Osteocyte (in vitro differentiated cells): Measurements from ENCODE around the gene SCGB1C2. TPM values are rescaled to one million over a fixed set of nuclear protein-coding genes. Genes with fewer than 3 reads are reported as not detected.

ENCODE experiments used
- DNase-seq: peaks from one replicate; pipeline ENCODE4 v3.0.0; 2021; ENCODE audit warnings: mixed read lengths; ENCODE audit not compliant: unreplicated experiment; ENCODE audit errors: extremely low spot score
- H3K27ac Mint-ChIP-seq: one replicate; pipeline ENCODE4 v1.8.0; 2021; ENCODE audit warnings: mild to moderate bottlenecking, mixed read lengths; ENCODE audit not compliant: unreplicated experiment
- H3K27me3 Mint-ChIP-seq: one replicate; pipeline ENCODE4 v1.8.0; 2021; ENCODE audit warnings: mixed read lengths; ENCODE audit not compliant: unreplicated experiment
- H3K36me3 Mint-ChIP-seq: one replicate; pipeline ENCODE4 v1.8.0; 2021; ENCODE audit warnings: mixed read lengths; ENCODE audit not compliant: unreplicated experiment
- H3K4me1 Mint-ChIP-seq: one replicate; pipeline ENCODE4 v1.8.0; 2021; ENCODE audit warnings: mixed read lengths; ENCODE audit not compliant: unreplicated experiment
- H3K4me3 Mint-ChIP-seq: one replicate; pipeline ENCODE4 v1.8.0; 2021; ENCODE audit warnings: mild to moderate bottlenecking, moderate library complexity, mixed read lengths; ENCODE audit not compliant: unreplicated experiment
- H3K9me3 Mint-ChIP-seq: one replicate; pipeline ENCODE4 v1.8.0; 2021; ENCODE audit warnings: mixed read lengths; ENCODE audit not compliant: unreplicated experiment
- total RNA-seq: library from RNA; stranded (reverse); gene quantifications from 2 replicates; pipeline ENCODE4 v1.2.1, GENCODE V29; 2021
- TF ChIP-seq, protein P1 (sequence below): fragments of 200-600 bp; sonication (generic); IDR thresholded peaks from 2 replicates; pipeline ENCODE4 v1.5.0; 2021; ENCODE audit warnings: antibody characterized with exemption, mild to moderate bottlenecking, moderate library complexity

Gene SCGB1C2
- total RNA-seq, 1 donor from 2014 or later = not detected

DNA sequence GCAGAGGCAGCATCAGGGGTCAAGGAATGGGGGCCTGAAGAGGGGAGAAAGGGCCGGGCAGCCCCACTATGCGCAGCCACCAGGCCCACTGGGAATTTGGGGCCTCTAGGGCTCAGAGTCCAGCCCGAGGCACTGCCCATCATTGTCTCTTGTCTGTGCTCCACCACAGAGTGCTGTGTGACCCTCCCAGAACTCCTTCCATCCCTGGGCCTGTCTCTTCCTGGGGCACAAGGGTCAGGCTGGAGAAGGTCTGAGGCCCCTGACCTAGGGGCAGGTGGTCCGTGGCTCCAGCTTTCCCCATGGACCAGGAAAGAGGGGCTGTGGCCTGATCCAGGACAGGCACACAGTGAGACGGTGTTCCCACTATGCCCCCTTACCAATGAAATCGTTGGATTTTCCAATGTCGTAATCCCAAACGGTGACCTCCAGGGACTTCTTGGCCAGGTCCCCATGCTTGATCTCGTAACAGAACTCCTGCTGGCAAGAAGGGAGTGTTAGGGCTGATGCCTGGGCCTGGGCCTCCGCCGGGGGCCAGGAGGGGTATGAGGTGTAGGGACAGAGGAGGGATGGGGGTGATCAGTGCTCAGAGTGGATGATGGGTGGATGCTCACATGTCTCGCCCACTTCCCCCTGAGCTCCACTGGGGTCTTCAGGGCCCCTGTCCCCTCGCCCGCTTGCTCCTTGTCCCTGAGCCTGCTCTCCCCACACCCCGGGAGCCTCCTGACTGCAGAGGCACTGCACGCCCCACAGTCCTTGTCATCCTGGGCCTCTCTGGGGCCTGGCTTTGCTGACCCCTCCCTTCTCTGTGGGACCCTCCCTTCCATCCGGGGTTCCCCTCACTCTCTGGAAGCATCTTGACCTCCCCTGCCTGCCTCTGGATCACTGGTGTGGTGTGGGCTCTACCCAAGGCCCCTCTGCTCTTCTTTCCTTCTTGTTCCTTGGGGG, 10.7 kb downstream of the SCGB1C2 start:
- peak; percentile 76 for DNase-seq
- H3K9me3 Mint-ChIP-seq = no peaks in the 10 kb centered on the region
- H3K27me3 Mint-ChIP-seq = peaks cover 18% of the 10 kb centered on the region
- H3K27ac Mint-ChIP-seq = no peak overlapping the region
- H3K4me1 Mint-ChIP-seq = peaks cover 2% of the 10 kb centered on the region
- no peak overlapping the region for H3K4me3 Mint-ChIP-seq
- TF ChIP-seq, protein P1, sequence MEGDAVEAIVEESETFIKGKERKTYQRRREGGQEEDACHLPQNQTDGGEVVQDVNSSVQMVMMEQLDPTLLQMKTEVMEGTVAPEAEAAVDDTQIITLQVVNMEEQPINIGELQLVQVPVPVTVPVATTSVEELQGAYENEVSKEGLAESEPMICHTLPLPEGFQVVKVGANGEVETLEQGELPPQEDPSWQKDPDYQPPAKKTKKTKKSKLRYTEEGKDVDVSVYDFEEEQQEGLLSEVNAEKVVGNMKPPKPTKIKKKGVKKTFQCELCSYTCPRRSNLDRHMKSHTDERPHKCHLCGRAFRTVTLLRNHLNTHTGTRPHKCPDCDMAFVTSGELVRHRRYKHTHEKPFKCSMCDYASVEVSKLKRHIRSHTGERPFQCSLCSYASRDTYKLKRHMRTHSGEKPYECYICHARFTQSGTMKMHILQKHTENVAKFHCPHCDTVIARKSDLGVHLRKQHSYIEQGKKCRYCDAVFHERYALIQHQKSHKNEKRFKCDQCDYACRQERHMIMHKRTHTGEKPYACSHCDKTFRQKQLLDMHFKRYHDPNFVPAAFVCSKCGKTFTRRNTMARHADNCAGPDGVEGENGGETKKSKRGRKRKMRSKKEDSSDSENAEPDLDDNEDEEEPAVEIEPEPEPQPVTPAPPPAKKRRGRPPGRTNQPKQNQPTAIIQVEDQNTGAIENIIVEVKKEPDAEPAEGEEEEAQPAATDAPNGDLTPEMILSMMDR = no peak
- H3K36me3 Mint-ChIP-seq = no peaks in the 10 kb centered on the region

DNA sequence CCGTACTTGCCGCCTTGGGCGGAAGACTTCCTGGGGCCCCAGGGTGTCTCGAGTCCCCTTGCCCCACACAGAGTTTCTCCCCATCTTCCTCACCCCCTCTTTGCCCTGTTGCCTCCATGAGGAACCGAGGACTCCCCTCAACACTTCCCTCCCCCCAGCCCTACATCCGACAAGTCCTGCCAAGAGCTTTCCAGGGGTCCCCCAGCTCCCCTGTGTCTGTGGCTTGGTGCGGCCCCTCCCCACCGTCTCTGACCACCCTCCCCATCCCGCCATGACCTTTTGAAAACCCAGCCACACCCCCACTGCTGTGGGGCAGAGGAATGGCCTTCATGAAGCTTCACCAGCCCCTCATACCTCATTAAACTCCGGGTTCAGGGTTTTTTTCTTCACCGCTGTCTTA, 11.4 kb downstream of the SCGB1C2 start:
- H3K27me3 Mint-ChIP-seq = peaks cover 18% of the 10 kb centered on the region
- DNase-seq = no peak
- H3K4me1 Mint-ChIP-seq = no peaks in the 10 kb centered on the region
- H3K27ac Mint-ChIP-seq = no peak overlapping the region
- H3K36me3 Mint-ChIP-seq = no peaks in the 10 kb centered on the region
- TF ChIP-seq, protein P1 = no peak
- H3K9me3 Mint-ChIP-seq = no peaks in the 10 kb centered on the region
- H3K4me3 Mint-ChIP-seq = no peak overlapping the region

DNA sequence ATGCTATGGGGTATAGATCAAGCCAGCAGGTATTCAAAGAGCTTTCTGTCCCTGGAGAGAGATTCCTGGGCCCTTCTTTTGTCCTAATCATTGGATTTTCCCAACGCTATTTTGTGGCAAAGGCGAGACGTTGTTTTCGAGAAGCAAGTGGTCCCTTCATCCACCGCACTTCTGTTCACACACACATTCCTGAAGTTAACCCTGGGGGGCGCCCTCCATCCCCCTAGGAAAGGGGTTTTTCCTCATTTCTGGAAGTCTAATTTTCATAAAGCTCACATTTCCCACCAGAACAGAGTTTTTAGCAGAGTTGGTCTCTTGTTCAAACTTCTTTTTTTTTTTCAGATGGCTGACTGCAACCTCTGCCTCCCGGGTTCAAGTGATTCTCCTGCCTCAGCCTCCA, 11.9 kb downstream of the SCGB1C2 start:
- Mint-ChIP-seq H3K27ac (no peak overlapping the region), H3K4me3 (no peak overlapping the region), H3K36me3 (no peaks in the 10 kb centered on the region), H3K4me1 (no peaks in the 10 kb centered on the region), H3K27me3 (peaks cover 20% of the 10 kb centered on the region), H3K9me3 (no peaks in the 10 kb centered on the region)
- DNase-seq = peak; percentile 46
- TF ChIP-seq, protein P1 = no peak

DNA sequence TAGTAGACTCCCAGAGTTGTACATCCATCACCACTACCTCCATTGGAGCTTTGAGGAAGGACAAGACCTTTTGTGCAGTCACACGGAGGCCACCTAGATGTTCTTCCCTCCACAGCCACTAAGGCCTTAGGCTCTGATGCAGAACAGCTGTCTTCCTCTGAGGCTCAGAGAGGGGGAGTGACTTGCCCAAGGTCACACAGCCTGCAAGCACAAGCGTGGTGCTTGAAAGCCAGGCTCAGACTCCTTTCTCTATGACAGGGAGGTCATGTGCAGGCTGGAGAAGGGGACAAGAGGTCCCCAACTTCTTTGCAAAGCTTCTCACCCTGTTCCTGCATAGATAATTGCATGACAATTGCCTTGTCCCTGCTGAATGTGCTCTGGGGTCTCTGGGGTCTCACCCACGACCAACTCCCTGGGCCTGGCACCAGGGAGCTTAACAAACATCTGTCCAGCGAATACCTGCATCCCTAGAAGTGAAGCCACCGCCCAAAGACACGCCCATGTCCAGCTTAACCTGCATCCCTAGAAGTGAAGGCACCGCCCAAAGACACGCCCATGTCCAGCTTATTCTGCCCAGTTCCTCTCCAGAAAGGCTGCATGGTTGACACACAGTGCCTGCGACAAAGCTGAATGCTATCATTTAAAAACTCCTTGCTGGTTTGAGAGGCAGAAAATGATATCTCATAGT, 12.7 kb downstream of the SCGB1C2 start:
- Mint-ChIP-seq H3K27me3 (peaks cover 20% of the 10 kb centered on the region), H3K9me3 (no peaks in the 10 kb centered on the region), H3K4me3 (no peak overlapping the region), H3K36me3 (no peaks in the 10 kb centered on the region), H3K4me1 (no peaks in the 10 kb centered on the region), H3K27ac (no peak overlapping the region)
- TF ChIP-seq, protein P1 = no peak
- DNase-seq = peak; percentile 25

DNA sequence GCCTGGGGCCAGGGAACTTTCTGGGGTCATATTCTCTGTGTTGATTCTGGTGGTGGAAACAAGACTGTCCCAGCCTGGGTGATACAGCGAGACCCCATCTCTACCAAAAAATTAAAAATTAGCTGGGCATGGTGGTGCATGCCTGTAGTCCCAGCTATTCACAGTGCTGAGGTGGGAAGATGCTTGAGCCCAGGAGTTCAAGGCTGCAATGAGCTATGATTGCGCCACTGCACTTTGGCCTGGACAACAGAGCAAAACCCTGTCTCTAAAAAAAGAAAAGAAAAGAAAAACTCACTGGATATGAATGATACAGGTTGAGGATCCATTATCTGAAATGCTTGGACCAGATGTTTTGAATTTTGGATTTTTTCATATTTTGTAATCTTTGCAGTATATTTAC, 13.6 kb downstream of the SCGB1C2 start:
- TF ChIP-seq, protein P1 = no peak
- no peaks in the 10 kb centered on the region for H3K4me1 Mint-ChIP-seq
- H3K9me3 Mint-ChIP-seq = no peaks in the 10 kb centered on the region
- H3K27ac Mint-ChIP-seq = no peak overlapping the region
- no peaks in the 10 kb centered on the region for H3K36me3 Mint-ChIP-seq
- H3K27me3 Mint-ChIP-seq = peaks cover 20% of the 10 kb centered on the region
- no peak overlapping the region for H3K4me3 Mint-ChIP-seq
- DNase-seq = no peak
